K562 treated with DMSO at 1 percent for 4 hours (cell line): ENCODE results near the gene CAPN10. TPM values are rescaled to one million over a fixed set of nuclear protein-coding genes. Genes with fewer than 3 reads are reported as not detected.

Experiments
- total RNA-seq: library from RNA; unstranded; fragments of 300-600 nt; gene quantifications from 2 replicates; pipeline ENCODE4 v1.2.3, GENCODE V29; 2022; ENCODE audit not compliant: insufficient read depth

CAPN10 gene, protein sequence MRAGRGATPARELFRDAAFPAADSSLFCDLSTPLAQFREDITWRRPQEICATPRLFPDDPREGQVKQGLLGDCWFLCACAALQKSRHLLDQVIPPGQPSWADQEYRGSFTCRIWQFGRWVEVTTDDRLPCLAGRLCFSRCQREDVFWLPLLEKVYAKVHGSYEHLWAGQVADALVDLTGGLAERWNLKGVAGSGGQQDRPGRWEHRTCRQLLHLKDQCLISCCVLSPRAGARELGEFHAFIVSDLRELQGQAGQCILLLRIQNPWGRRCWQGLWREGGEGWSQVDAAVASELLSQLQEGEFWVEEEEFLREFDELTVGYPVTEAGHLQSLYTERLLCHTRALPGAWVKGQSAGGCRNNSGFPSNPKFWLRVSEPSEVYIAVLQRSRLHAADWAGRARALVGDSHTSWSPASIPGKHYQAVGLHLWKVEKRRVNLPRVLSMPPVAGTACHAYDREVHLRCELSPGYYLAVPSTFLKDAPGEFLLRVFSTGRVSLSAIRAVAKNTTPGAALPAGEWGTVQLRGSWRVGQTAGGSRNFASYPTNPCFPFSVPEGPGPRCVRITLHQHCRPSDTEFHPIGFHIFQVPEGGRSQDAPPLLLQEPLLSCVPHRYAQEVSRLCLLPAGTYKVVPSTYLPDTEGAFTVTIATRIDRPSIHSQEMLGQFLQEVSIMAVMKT
- total RNA-seq, result 14.3 and 14.4 TPM in 2 replicates

DNA sequence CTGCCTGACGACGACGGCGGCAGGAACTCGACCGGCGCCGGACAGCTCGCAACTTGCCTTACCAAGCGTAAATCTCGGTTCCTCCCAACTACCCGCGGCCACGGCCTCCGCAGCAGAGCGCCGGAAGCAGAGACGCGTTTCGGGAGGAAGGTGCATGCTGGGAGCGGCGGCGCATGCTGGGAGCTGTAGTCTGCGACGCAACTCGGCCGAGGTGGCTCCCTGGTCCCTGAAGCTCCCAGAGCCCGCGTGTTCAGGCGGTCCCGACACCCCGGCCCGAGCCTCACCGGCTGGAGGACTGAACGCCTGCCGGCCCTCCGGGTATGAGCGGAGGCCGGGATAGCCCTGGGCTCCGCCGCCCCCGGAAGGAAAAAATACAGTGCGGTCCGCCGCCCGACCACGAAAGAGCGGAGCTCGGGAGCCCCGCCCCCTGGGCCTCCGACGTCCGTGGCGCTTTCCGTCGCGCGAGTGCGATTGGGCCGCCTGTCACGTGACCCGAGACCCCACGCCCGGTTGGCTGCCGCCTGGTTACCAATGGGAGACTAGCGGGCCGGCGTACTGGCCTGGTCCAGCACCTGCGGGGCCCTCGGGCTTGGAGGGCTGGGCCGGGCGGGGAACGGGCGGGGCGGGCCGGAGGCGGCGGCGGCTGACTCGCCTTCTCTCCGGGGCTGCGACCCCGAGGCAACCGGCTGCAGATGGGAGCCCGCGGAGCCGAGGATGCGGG is at the start of gene CAPN10:
CAPN10 (plus strand) TSS at position 537 of the 721 bp plus-strand sequence; CDS start at position 715, 178 bp downstream.

DNA sequence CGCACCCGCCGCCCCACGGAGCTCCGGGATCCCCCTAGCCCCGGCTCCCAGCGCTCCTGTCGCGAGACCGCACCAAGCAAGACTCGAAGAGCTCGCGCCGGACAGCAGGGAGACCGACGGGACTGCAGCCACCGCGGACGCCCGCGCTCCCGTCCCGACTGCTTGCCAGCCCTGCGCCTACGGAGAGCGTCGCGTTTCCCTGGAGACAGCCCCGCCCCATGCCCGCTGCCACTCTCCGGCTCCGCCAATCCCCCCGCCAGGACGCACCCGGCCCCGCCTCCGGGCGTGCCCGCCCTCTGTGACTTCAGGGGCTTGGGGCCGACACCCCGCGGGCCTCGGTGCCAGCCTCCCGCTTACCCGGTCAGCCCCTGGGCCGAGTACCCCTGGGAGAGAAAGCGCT is 28.7 kb upstream of the CAPN10 start, which contains the start of gene ANKMY1:
ANKMY1 (minus strand) TSS at position 181 of the 400 bp plus-strand sequence. CDS start 653 bp downstream, outside the sequence.

DNA sequence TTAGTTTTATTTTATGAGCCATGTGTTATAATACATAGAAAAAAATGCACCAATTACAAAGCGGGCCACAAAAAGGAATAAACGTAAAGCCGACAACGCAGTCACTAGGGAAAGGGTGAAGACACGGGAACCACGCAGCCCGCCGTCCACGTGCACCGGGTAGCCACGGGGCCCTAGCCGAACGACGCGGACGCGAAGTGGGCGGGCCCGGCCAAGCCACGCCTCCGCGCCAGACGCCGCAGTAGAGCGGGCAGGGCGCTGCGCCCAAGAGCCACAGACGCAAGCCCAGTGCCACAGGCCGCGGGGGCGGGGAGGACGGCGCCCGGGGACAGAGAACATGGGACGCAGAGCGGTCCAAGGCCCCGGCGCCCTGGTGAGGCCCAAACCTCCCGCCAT is 26.5 kb upstream of the CAPN10 start, which contains the start of gene DUSP28:
DUSP28 (plus strand) TSS at position 274 of the 396 bp plus-strand sequence. CDS start 328 bp downstream, outside the sequence.

DNA sequence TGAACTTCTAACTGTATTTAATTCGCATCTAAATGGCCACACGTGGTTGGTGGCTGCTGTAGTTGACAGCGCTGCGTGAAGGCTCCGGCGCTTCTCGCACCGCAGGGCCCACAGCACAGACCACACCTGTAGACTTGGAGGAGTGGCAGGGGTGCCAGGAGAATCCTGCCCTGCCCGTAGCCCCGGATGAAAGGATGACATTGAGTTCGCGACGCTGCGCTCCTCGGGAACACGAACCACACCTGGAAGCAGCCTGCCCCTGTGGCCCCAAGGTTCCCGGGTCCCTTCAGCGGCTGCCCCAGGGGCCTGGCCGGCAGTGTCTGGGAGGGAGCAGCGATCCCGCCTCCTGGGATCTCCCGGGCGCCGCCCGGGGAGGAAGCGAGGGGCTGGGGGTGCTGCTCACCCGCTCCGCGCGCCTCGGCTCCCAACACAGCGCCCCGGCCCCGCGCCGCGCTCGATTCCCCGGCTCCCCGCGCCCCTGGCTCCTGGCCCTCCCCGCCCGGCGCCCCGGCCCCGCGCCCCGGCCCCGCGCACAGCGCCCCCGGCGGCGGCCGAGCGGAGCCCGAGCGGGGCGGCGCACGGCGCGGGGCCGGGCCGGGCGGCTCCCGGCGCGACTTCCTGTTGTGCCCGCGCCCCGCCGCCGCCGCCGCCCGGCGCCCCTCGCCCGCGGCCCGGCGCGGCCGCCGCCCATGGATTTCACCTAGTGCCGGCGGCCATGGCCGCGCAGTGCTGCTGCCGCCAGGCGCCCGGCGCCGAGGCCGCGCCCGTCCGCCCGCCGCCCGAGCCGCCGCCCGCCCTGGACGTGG is 18.5 kb upstream of the CAPN10 start, which contains the start of gene RNPEPL1:
RNPEPL1 (plus strand) TSS at position 613 of the 806 bp plus-strand sequence; CDS start at position 716, 103 bp downstream.

DNA sequence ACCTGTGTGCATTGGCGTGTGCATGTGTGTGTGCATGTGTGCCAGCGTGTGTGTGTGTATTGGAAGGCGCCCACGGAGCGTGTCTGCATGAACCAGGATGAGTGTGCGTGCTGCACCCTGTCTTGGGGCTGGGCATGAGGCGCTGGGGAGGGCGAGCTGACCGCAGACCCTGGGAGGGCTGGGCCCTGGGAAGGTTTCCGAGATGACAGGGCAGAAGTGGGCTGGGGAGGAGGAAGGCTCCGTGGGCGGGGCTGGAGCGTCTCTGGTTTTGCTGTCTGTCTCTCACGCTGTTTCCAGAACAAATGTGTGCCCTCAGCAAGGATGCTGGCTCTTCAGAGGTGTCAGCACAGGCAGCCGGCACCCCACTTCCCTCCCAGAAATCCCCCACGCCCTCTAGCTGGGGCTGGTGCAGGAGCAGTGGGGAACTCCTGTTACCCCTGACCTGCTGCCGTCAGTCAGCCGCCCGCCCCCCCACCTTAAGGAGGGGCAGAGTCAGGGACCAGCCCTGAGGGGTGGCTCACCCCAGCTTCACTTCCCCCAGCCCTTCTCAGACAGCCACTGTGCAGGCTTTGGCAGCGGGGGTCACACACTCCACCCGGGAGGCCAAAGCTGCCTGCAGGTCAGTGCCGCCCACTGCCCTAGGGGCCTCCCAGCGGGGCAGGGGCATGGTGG is 38.6 kb downstream of the CAPN10 start, which contains the start of gene GPR35:
GPR35 (plus strand) TSS at position 531 of the 672 bp plus-strand sequence. CDS start 4,473 bp downstream, outside the sequence.

Other genes with a start within 250 kb of the CAPN10 start
- 0.59 and 0.96 TPM in 2 replicates for gene GPC1, start 151.1 kb upstream of the CAPN10 start, total RNA-seq
- 9.1 and 10.0 TPM in 2 replicates for gene ANKMY1, start 28.7 kb upstream of the CAPN10 start, total RNA-seq
- gene DUSP28, start 26.4 kb upstream of the CAPN10 start, total RNA-seq, result 6.3 and 7.3 TPM in 2 replicates
- gene RNPEPL1, start 18.2 kb upstream of the CAPN10 start, total RNA-seq, result 39.7 and 40.8 TPM in 2 replicates
- gene GPR35, start 38.7 kb downstream of the CAPN10 start, total RNA-seq, result 2.6 and 2.7 TPM in 2 replicates
- gene AQP12B, start 96.2 kb downstream of the CAPN10 start, total RNA-seq, result not detected in 2 replicates
- gene AQP12A, start 105.1 kb downstream of the CAPN10 start, total RNA-seq, result not detected in 2 replicates
- 2.0 TPM in 1 of 2 replicates, not detected in the other for gene KIF1A, start 233.5 kb downstream of the CAPN10 start, total RNA-seq